Type B pancreatic cell (in vitro differentiated cells): ENCODE measurements around the gene FBXL20. TPM values are rescaled to one million over a fixed set of nuclear protein-coding genes. Genes with fewer than 3 reads are reported as not detected.
"Not testable (repeated sequence)": the region's sequence is repeated elsewhere in the genome, so short reads cannot be mapped to it uniquely, and the experiment has no call there.

ENCODE experiments used
- DNase-seq: peaks from one replicate; pipeline ENCODE4 v3.0.0; 2021; ENCODE audit warnings: mixed read lengths; ENCODE audit not compliant: unreplicated experiment; ENCODE audit errors: extremely low spot score
- H3K27ac Mint-ChIP-seq: 2 replicates; pipeline ENCODE4 v1.8.0; 2021; ENCODE audit warnings: mild to moderate bottlenecking, mixed read lengths
- H3K27me3 Mint-ChIP-seq: 2 replicates; pipeline ENCODE4 v1.8.0; 2021; ENCODE audit warnings: mixed read lengths
- H3K36me3 Mint-ChIP-seq: 2 replicates; pipeline ENCODE4 v1.8.0; 2021; ENCODE audit warnings: mixed read lengths
- H3K4me1 Mint-ChIP-seq: one replicate; pipeline ENCODE4 v1.8.0; 2021; ENCODE audit warnings: mixed read lengths; ENCODE audit not compliant: unreplicated experiment
- H3K4me3 Mint-ChIP-seq: 2 replicates; pipeline ENCODE4 v1.8.0; 2021; ENCODE audit warnings: mild to moderate bottlenecking, mixed read lengths
- H3K9me3 Mint-ChIP-seq: 2 replicates; pipeline ENCODE4 v1.8.0; 2021; ENCODE audit warnings: mixed read lengths
- long read RNA-seq: library from polyadenylated mRNA; unstranded; transcript quantifications from one replicate; pipeline ENCODE4 v2.0.0, GENCODE V29; 2020
- total RNA-seq: library from RNA; stranded (reverse); gene quantifications from 2 replicates; pipeline ENCODE4 v1.2.1, GENCODE V29; 2021; ENCODE audit warnings: low replicate concordance
- TF ChIP-seq, protein P1 (sequence below): fragments of 200-600 bp; sonication (generic); conservative IDR thresholded peaks from 2 replicates; pipeline ENCODE4 v1.5.0; 2021; ENCODE audit warnings: antibody characterized with exemption, mild to moderate bottlenecking

The FBXL20 gene, protein sequence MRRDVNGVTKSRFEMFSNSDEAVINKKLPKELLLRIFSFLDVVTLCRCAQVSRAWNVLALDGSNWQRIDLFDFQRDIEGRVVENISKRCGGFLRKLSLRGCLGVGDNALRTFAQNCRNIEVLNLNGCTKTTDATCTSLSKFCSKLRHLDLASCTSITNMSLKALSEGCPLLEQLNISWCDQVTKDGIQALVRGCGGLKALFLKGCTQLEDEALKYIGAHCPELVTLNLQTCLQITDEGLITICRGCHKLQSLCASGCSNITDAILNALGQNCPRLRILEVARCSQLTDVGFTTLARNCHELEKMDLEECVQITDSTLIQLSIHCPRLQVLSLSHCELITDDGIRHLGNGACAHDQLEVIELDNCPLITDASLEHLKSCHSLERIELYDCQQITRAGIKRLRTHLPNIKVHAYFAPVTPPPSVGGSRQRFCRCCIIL
- total RNA-seq, result 17.9 and 21.6 TPM in 2 replicates
- long read RNA-seq, full-length matches to known transcripts, result 1 of 3 reads
- long read RNA-seq, partial matches to known transcripts, result 0 of 3 reads
- long read RNA-seq, other reads (novel, unspliced or antisense), result 2 of 3 reads

DNA sequence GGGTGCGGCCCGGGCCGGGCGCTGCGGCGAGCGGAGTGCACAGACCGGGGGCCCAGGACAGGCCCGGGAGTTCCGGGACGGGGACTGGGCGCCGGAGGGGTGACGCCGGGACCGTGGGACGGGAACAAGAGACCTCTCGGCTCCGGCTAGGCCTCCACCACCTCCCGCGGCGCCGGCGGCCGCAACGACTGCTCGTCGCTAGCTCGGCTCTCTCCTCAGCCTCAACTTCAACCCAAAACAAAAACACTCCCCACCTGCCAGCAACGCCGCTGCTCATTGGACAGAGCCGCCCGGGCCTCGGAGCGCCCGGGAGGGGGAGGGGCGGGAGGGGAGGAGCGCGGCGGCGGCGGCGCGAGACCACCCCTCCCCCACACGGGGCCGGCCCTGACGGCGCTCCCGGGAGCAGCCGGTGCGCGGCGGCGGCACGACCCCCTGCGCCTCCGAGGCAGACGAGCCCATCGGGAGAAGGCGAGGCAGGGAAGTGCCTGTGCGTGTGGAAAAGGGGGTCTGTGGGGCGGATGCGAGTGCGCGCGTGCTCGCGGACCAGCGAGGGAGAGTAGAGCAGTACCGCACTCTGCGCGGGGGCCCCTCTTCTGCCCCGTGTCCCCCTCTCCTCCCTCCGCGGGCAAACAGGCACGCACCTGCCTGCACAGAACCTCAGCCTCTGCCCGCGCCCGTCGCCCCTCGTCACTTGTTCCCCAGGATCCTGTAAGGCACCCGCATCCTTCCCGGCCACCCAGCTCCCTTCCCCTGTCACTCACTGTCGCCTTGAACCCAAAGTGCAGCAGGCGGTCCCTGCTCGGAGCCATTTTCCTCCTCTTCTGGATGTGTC lies at the start of gene FBXL20:
Gene FBXL20, minus strand, starts transcription at position 215 of the 832 bp plus-strand sequence. CDS start 224 bp downstream, outside the sequence.
- Mint-ChIP-seq H3K27ac (peak within 1 kb of the TSS; percentile 96), H3K4me3 (peak within 1 kb of the TSS; percentile 99), H3K27me3 (no peaks in the 10 kb centered on the region), H3K36me3 (no peaks in the 10 kb centered on the region), H3K4me1 (peaks cover 18% of the 10 kb centered on the region), H3K9me3 (no peaks in the 10 kb centered on the region)
- TF ChIP-seq, protein P1, sequence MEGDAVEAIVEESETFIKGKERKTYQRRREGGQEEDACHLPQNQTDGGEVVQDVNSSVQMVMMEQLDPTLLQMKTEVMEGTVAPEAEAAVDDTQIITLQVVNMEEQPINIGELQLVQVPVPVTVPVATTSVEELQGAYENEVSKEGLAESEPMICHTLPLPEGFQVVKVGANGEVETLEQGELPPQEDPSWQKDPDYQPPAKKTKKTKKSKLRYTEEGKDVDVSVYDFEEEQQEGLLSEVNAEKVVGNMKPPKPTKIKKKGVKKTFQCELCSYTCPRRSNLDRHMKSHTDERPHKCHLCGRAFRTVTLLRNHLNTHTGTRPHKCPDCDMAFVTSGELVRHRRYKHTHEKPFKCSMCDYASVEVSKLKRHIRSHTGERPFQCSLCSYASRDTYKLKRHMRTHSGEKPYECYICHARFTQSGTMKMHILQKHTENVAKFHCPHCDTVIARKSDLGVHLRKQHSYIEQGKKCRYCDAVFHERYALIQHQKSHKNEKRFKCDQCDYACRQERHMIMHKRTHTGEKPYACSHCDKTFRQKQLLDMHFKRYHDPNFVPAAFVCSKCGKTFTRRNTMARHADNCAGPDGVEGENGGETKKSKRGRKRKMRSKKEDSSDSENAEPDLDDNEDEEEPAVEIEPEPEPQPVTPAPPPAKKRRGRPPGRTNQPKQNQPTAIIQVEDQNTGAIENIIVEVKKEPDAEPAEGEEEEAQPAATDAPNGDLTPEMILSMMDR, result no peak
- peak; percentile 91 for DNase-seq

DNA sequence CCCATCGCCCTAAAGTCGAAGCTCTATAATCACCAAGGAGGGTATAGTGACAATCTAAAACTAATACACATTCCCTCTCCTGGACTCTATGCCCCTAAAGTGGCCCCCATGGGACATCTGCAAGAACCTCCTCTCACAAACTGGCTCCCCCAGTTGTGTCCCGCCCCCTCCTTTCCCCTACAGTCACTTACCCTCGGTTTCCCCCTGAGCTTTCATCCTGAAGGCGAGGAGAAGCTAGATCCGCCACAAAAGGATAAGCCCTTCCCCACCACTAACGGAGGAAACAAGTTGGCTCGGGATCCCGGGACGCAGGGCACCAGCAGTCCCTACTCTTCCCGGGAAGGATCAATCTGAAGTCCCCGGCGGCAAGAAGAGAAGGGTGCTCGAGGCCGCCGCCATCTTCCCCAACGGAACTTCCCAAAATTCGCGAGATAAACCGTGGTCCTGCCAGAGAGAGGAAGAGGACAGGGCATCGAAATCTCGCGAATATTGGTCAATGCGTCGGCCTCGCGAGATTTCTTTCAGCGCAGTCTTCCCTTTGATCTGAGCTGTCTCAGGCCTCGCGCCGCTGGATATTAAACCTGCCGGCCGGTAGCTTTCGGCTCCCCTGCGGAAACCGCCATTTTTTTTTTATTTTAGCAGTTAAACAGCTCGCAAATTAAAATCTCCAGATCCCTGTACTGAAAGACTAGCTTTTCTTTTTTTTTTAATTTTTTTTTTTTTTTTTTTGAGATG lies 49.6 kb upstream of the FBXL20 start, which contains the start of gene MED1:
Gene MED1, minus strand, starts transcription at position 417 of the 735 bp plus-strand sequence. Its CDS starts 201 bp downstream, at position 216.
- DNase-seq, result peak; percentile 94
- peaks cover 14% of the 10 kb centered on the region for H3K4me1 Mint-ChIP-seq
- H3K4me3 Mint-ChIP-seq, result peak within 1 kb of the TSS; percentile 98
- H3K27ac Mint-ChIP-seq, result peak within 1 kb of the TSS; percentile 99
- no peaks in the 10 kb centered on the region for H3K9me3 Mint-ChIP-seq
- H3K36me3 Mint-ChIP-seq, result peaks cover 4% of the 10 kb centered on the region
- TF ChIP-seq, protein P1, result no peak
- H3K27me3 Mint-ChIP-seq, result no peaks in the 10 kb centered on the region

DNA sequence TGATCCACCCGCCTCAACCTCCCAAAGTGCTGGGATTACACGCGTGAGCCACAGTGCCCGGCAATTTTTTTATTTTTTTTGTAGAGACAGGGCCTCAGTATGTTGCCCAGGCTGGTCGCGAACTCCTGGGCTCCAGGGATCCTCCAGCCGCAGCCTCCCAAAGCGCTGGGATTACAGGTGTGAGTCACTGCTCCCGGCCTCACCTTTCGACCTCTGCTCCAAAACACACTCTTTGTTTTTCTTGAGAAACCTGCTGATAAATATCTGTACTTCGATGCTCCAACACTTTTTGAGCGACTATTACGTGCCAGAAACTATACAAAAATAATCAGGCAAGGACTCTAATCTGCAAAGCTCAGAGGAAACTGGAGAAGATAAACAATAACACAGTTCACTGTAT lies 48.6 kb upstream of the FBXL20 start:
- Mint-ChIP-seq H3K36me3 (peaks cover 4% of the 10 kb centered on the region), H3K4me1 (peaks cover 14% of the 10 kb centered on the region), H3K9me3 (no peaks in the 10 kb centered on the region), H3K27me3 (no peaks in the 10 kb centered on the region), H3K4me3 (peak overlapping the region; percentile 98), H3K27ac (peak overlapping the region; percentile 99)
- DNase-seq, result no peak
- TF ChIP-seq, protein P1, result no peak

DNA sequence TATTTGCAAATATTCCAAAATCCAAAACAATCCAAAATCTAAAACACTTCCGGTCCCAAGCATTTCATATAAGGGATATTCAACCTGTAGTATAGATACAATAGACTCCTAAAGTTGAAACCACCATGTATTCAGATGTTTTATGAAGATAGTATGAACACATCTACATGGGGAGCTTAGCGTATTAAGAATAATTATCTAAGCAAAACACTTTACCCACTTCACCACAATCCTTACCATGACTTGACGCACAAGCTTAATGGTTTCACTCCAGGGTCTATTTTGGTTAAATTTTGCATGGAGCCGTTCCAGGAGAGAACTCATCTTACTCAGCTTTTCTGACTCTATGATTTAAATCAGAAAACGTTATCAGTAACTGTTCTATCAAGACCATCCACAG lies 46.1 kb upstream of the FBXL20 start:
- Mint-ChIP-seq H3K27me3 (no peaks in the 10 kb centered on the region), H3K36me3 (peaks cover 15% of the 10 kb centered on the region), H3K4me1 (peaks cover 14% of the 10 kb centered on the region), H3K27ac (no peak overlapping the region), H3K9me3 (no peaks in the 10 kb centered on the region), H3K4me3 (peak overlapping the region; percentile 27)
- TF ChIP-seq, protein P1, result no peak
- no peak for DNase-seq

DNA sequence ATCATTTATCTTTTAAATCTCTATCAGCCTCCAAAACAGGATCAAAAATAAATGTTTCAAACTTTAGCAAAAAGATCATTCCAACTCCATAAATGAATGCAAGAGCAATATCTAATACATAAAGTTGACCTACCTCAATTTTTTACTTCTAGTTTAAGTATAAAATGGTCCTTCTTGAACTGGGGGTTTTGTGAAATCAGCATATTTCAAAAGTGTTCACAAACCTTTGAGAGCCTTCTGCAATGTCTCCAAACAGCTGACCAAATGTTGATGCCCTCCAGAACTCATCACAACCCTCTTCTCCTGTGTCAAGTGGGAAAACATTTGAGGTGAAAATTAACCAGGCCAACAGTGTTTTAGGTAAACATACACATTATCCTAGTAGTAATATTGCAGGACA lies 41.9 kb upstream of the FBXL20 start:
- TF ChIP-seq, protein P1, result no peak
- H3K27me3 Mint-ChIP-seq, result no peaks in the 10 kb centered on the region
- no peak overlapping the region for H3K4me3 Mint-ChIP-seq
- H3K36me3 Mint-ChIP-seq, result peaks cover 34% of the 10 kb centered on the region
- no peaks in the 10 kb centered on the region for H3K4me1 Mint-ChIP-seq
- H3K9me3 Mint-ChIP-seq, result no peaks in the 10 kb centered on the region
- no peak overlapping the region for H3K27ac Mint-ChIP-seq
- no peak for DNase-seq

DNA sequence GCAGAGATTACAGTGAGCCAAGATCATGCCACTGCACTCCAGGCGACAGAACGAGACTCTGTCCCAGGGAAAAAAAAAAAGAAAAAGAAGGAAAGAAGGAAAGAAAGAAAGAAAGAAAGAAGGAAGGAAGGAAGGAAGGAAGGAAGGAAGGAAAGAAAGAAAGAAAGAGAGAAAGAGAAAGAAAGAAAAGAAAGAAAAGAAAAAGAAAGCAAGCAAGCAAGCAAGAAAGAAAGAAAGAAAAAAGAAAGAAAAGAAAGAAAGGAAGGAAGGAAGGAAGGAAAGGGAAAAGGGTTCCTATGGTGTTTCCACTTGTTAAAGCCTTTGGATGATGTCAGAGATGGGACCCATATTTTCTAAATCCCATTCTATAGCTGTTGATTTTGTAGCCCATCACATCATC lies 38.4 kb upstream of the FBXL20 start:
- H3K27ac Mint-ChIP-seq, result not testable (repeated sequence)

More for the DNA sequence above, 38.4 kb upstream of the FBXL20 start:
- H3K27me3 Mint-ChIP-seq, H3K9me3 Mint-ChIP-seq, H3K4me1 Mint-ChIP-seq, DNase-seq, H3K4me3 Mint-ChIP-seq: not testable (repeated sequence)
- H3K36me3 Mint-ChIP-seq, result peaks cover 30% of the 10 kb centered on the region
